CD1c-positive myeloid dendritic cell (primary cell): ENCODE measurements around the gene UQCR11.
A peak's percentile ranks its signal among the peaks of the same experiment; 100 is the strongest.

Experiments used
- DNase-seq: peaks from one replicate; pipeline ENCODE4 v3.0.0-alpha.2; 2016; ENCODE audit errors: extremely low spot score

UQCR11 gene

GRCh38 chr19:1615156-1615765 lies 10.0 kb upstream of the UQCR11 start:
- DNase-seq, result no peak

- DNase-seq, result no peak
Measured at GRCh38 chr19:1613808-1614570, 8.7 kb upstream of the UQCR11 start.

GRCh38 chr19:1613146-1613545 lies 7.9 kb upstream of the UQCR11 start:
- DNase-seq, result no peak

GRCh38 chr19:1612114-1613086 lies 7.1 kb upstream of the UQCR11 start:
- no peak for DNase-seq

- no peak for DNase-seq
Measured at GRCh38 chr19:1611353-1611752, 6.1 kb upstream of the UQCR11 start.

- no peak for DNase-seq
Measured at GRCh38 chr19:1610579-1610978, 5.3 kb upstream of the UQCR11 start.

- DNase-seq, result no peak
Measured at GRCh38 chr19:1609680-1610474, 4.6 kb upstream of the UQCR11 start.

GRCh38 chr19:1609103-1609396 lies 3.8 kb upstream of the UQCR11 start:
- peak; percentile 31 for DNase-seq

GRCh38 chr19:1608359-1609102 lies 3.3 kb upstream of the UQCR11 start:
- no peak for DNase-seq

GRCh38 chr19:1606138-1606651 lies 933 bp upstream of the UQCR11 start:
- DNase-seq, result no peak

GRCh38 chr19:1602091-1602707 lies 3.1 kb downstream of the UQCR11 start:
- DNase-seq, result no peak

- no peak for DNase-seq
Measured at GRCh38 chr19:1601613-1602064, 3.6 kb downstream of the UQCR11 start.

GRCh38 chr19:1599460-1599846 lies 5.8 kb downstream of the UQCR11 start:
- no peak for DNase-seq

- DNase-seq, result no peak
Measured at GRCh38 chr19:1598777-1599459, 6.3 kb downstream of the UQCR11 start.

GRCh38 chr19:1593501-1593772 lies 11.8 kb downstream of the UQCR11 start:
- DNase-seq, result no peak

GRCh38 chr19:1592755-1593500 lies 12.3 kb downstream of the UQCR11 start, which contains the start of gene MBD3:
Gene MBD3 (minus strand): TSS chr19:1592865. CDS start chr19:1592631, 234 bp downstream.
- peak; percentile 98 for DNase-seq

GRCh38 chr19:1592024-1592754 lies 13.1 kb downstream of the UQCR11 start:
- DNase-seq, result peak; percentile 96

GRCh38 chr19:1591421-1592023 lies 13.7 kb downstream of the UQCR11 start:
- DNase-seq, result no peak
